GM20000 (cell line): ENCODE data around the gene DNASE1L2.
"Not testable (repeated sequence)": the region's sequence is repeated elsewhere in the genome, so short reads cannot be mapped to it uniquely, and the experiment has no call there.

Experiments
- DNase-seq: peaks from one replicate; pipeline ENCODE4 v3.0.0; 2012; ENCODE audit warnings: low spot score
- CTCF ChIP-seq: IDR thresholded peaks from 2 replicates; pipeline ENCODE4 v1.5.1; 2012; ENCODE audit warnings: mild to moderate bottlenecking, control low read depth; ENCODE audit errors: extremely low read depth, missing control alignments

Gene DNASE1L2

DNA sequence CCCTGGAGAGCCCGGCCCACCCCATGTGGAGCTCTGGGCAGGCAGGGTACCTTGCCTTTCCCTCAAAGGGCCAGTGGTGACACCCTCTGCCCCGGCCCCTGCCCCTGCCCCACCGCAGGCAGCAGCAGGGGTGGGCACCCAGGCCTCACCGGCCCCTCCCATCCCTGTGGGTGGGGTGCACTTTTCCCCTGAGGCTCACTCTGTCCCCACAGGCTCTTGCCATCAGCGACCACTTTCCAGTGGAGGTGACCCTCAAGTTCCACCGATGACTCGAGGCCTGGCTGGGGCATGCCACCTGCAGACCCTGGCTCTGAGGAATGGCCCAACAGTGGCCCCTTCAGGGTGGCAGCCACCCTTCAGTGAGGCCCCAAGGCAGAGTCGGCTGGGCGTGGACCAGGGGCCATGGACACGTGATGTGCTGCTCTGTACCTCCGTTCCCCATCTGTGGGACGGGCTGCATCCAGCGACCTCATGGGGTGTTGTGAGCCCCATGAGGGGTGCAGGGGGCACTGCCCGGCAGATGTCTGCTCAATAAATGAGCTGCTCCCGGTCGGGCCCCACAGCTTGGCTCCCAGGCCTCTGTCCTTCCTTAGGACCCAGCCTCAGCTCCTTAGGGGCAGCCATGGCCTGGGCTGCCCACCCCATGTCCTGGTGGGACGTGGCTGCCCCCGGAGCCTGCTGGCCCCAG, 2.0 kb downstream of the DNASE1L2 start:
- DNase-seq, result no peak
- TF ChIP-seq CTCF, result no peak

DNA sequence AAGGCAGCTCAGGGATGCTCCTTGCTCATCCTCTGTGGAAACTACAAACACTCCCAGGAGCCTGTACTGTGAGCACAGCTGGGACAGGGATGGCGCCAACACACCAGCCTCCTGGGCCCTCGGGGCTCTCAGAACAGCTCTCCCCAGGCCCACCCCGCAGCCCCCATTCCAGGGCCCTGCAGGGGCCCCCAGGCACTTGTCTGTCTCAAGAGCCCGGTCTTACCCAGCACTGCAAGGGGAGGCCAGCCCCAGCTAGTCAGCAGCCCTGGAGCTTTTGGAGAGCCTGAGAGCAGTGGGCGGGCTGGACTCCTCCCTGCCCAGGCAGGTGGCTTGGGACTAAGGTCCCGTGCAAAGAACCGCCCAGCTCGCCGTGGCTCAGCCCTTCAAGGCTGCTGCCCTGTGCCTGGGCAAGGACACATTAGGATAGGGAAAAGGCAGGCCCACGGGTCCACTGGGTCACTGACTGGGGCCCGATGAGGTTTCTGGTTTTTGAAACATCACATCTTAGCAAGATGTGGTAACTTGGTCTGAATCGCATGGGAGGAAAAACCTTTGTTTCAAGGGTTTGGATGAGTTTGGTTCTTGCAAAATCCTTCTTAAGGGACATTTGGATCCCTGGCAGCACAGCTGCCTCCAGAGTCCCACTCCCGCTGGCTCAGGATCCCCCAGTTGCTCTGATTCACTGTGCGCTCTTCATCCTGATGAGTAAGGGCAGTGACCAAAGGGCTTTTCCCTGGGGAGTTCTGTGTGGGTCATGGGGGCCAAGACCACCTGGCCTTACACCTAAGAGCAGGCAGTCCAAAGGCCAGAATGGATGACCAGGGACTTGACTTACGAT, 2.8 kb downstream of the DNASE1L2 start:
- no peak for DNase-seq
- no peak for TF ChIP-seq CTCF

GRCh38 chr16:2240331-2240730, 4.1 kb downstream of the DNASE1L2 start:
- not testable (repeated sequence) for DNase-seq

- DNase-seq, result no peak
These were observed 6.4 kb downstream of the DNASE1L2 start for GRCh38 chr16:2242598-2242997.

GRCh38 chr16:2243031-2243528, 6.8 kb downstream of the DNASE1L2 start:
- TF ChIP-seq CTCF, result no peak
- DNase-seq, result no peak

More at GRCh38 chr16:2242598-2242997, 6.4 kb downstream of the DNASE1L2 start:
- no peak for TF ChIP-seq CTCF

GRCh38 chr16:2243781-2244180, 7.5 kb downstream of the DNASE1L2 start:
- no peak for DNase-seq
- TF ChIP-seq CTCF, result no peak

DNA sequence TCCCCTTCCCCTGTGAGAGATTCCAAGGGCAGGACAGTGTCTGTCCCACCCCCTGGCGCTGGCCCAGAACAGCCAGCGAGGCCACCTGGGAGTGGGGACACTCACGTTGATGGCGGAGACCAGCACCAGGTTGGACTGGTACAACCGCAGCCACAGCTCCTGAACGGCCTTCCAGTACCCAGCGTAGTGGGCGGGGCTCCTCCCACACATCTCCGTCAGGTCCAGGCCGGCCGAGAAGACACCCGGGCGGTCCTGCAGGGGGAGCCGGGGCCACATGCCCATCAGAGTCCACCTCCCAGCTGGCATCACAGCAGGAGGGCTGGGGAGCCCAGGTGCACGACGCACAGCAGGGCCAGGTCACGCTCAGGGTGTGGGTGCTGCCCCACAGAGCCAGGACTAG, 8.1 kb downstream of the DNASE1L2 start:
- no peak for TF ChIP-seq CTCF
- no peak for DNase-seq
